Progenitor cell of endocrine pancreas (in vitro differentiated cells): ENCODE measurements around the gene ZDHHC19. TPM values are rescaled to one million over a fixed set of nuclear protein-coding genes. Genes with fewer than 3 reads are reported as not detected.

Source experiments
- DNase-seq: peaks from one replicate; pipeline ENCODE4 v3.0.0; 2021; ENCODE audit warnings: low spot score; ENCODE audit not compliant: unreplicated experiment
- H3K27ac Mint-ChIP-seq: 2 replicates; pipeline ENCODE4 v1.8.0; 2021; ENCODE audit warnings: mild to moderate bottlenecking, moderate library complexity, mixed read lengths
- H3K27me3 Mint-ChIP-seq: 2 replicates; pipeline ENCODE4 v1.8.0; 2021; ENCODE audit warnings: mixed read lengths
- H3K36me3 Mint-ChIP-seq: 2 replicates; pipeline ENCODE4 v1.8.0; 2022; ENCODE audit warnings: mixed read lengths; ENCODE audit not compliant: insufficient read depth
- H3K4me1 Mint-ChIP-seq: 2 replicates; pipeline ENCODE4 v1.8.0; 2021; ENCODE audit warnings: low read depth, mixed read lengths
- H3K4me3 Mint-ChIP-seq: 2 replicates; pipeline ENCODE4 v1.8.0; 2021; ENCODE audit warnings: low read depth, mild to moderate bottlenecking, moderate library complexity, mixed read lengths
- H3K9me3 Mint-ChIP-seq: 2 replicates; pipeline ENCODE4 v1.8.0; 2021; ENCODE audit warnings: low read depth, mixed read lengths
- total RNA-seq: library from RNA; stranded (reverse); gene quantifications from 2 replicates; pipeline ENCODE4 v1.2.1, GENCODE V29; 2021
- TF ChIP-seq, protein P1 (sequence below): fragments of 200-600 bp; sonication (generic); IDR thresholded peaks from one replicate; pipeline ENCODE4 v1.5.0; 2021; ENCODE audit warnings: antibody characterized with exemption, mild to moderate bottlenecking; ENCODE audit not compliant: unreplicated experiment

Gene ZDHHC19
- total RNA-seq, 1 donor from 2014 or later, result not detected

DNA sequence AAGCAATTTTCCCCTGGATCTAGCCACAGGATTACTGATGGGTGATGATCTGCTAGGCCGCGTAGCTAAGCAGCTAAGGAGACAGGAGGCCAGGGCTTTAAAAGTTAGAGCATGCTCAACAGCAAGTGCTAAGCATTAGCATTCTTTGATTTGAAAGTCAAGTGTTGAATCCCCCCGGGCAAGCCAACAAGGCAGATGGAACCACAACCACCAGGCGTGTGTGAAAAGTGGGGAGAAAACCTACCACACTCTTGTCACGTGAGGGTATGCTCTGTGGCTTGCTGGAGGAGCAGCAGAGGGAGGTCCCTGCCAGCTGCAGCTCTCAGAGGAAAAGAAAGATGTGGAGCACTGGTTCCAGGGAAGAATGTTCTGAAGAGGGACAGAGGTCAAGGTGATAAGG lies 26.0 kb upstream of the ZDHHC19 start:
- TF ChIP-seq, protein P1, sequence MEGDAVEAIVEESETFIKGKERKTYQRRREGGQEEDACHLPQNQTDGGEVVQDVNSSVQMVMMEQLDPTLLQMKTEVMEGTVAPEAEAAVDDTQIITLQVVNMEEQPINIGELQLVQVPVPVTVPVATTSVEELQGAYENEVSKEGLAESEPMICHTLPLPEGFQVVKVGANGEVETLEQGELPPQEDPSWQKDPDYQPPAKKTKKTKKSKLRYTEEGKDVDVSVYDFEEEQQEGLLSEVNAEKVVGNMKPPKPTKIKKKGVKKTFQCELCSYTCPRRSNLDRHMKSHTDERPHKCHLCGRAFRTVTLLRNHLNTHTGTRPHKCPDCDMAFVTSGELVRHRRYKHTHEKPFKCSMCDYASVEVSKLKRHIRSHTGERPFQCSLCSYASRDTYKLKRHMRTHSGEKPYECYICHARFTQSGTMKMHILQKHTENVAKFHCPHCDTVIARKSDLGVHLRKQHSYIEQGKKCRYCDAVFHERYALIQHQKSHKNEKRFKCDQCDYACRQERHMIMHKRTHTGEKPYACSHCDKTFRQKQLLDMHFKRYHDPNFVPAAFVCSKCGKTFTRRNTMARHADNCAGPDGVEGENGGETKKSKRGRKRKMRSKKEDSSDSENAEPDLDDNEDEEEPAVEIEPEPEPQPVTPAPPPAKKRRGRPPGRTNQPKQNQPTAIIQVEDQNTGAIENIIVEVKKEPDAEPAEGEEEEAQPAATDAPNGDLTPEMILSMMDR, result no peak
- Mint-ChIP-seq H3K36me3 (peaks cover 12% of the 10 kb centered on the region), H3K27ac (no peak overlapping the region), H3K4me1 (no peaks in the 10 kb centered on the region), H3K27me3 (no peaks in the 10 kb centered on the region), H3K4me3 (no peak overlapping the region), H3K9me3 (no peaks in the 10 kb centered on the region)
- no peak for DNase-seq

DNA sequence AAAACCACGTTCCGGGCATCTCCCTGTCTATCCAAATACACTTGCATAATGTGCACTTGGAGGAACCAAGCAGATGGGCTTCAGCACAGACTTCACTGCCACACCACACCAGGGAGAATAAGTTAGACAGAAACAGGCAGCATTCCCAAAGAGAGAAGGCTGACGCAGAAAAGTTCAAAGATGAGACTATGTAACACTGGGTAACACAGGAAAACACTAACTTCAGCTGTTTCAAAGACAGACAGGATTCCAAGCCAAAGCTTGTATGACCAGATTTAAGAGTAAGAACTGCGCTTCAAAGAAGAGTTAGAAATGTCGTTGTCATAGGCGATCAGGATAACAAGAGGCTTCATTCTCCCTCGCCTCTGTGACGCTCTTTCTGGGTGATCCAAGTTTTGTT lies 25.0 kb upstream of the ZDHHC19 start:
- Mint-ChIP-seq H3K4me1 (no peaks in the 10 kb centered on the region), H3K36me3 (peaks cover 10% of the 10 kb centered on the region), H3K27me3 (no peaks in the 10 kb centered on the region), H3K9me3 (no peaks in the 10 kb centered on the region), H3K4me3 (no peak overlapping the region), H3K27ac (no peak overlapping the region)
- DNase-seq, result no peak
- TF ChIP-seq, protein P1, result no peak

DNA sequence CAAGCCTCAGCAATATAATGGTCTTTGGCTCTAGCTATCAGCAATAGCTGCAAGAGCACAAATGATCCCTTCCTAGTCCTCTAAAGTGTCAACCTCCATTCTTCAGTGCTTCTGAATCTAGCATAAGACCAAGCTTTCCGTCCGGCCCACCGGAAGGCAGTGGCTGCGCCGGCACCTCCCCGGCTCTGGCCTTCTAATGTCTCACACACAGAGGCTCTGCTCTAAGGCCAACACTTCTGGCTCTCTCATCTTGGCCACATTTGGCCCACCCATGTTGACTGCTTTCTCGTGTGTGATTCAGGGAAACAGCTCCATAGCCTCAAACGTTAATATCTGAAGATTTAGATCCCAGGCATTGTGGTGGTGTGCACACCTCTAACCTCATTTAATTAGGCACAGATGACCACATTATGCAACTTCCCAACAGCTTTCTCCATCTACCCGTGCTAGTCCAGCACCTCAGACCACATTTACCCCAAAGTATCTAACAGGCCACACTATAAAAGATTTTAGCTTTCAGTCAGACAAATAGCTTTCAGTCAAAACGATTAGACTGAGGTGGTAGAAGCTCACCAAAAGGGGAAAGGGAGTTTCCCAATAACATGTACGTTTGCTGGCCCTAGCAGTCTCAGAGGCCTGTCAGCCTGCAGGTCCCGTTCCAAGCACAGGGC lies 24.4 kb upstream of the ZDHHC19 start:
- DNase-seq, result no peak
- no peak overlapping the region for H3K4me3 Mint-ChIP-seq
- peaks cover 7% of the 10 kb centered on the region for H3K36me3 Mint-ChIP-seq
- no peaks in the 10 kb centered on the region for H3K27me3 Mint-ChIP-seq
- H3K4me1 Mint-ChIP-seq, result no peaks in the 10 kb centered on the region
- no peak overlapping the region for H3K27ac Mint-ChIP-seq
- no peaks in the 10 kb centered on the region for H3K9me3 Mint-ChIP-seq
- TF ChIP-seq, protein P1, result no peak

DNA sequence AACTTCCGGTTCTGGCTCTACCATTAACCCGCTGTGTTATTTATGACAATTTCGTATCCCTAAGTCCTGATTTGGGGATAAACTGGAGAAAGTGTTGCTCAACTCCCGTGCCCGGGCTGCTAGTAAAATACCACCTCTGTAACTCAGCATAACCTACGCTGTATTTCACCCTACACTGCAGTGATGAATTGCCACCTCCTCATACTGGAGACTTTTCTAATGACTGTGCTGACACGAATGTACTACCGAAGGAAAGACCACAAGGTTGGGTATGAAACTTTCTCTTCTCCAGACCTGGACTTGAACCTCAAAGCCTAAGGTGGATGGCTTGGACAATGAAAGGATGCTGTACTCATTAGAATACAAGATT lies 21.7 kb upstream of the ZDHHC19 start:
- H3K27ac Mint-ChIP-seq, result no peak overlapping the region
- no peaks in the 10 kb centered on the region for H3K4me1 Mint-ChIP-seq
- TF ChIP-seq, protein P1, result no peak
- DNase-seq, result no peak
- H3K36me3 Mint-ChIP-seq, result peaks cover 1% of the 10 kb centered on the region
- no peak overlapping the region for H3K4me3 Mint-ChIP-seq
- H3K9me3 Mint-ChIP-seq, result no peaks in the 10 kb centered on the region
- no peaks in the 10 kb centered on the region for H3K27me3 Mint-ChIP-seq

DNA sequence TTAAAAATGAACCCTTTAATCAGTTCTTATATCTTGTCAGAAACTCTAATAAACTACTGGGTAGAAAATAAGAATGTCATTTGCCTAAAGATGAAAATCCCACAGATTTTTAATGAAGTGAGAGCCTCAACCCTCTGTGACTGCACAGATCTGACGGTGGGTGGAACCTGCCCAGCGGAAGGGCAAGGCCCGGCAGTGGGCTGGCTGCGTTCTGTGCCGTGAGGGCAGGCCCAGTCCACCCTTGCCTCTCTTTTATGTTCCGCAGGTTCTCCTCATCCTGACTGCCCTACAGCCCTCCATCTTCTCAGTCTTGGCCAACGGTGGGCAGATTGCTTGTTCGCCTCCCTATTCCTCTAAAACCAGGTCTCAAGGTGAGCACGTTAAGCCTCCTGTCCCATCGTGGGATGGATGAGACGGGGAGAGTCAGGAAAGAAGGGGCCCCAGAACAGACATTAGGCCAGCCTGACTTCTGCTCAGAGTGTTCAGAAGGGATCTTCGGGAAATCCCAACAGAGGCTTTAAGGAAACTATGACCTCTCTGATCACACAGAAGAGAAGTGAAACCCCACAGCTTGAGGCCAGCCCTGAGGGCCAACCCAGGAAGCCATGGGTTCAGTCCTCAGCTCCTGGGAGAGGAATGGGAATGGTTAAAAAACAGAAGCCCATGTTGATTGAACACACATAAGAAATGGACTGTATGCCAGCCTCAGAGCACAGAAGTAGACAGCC lies 21.1 kb upstream of the ZDHHC19 start:
- H3K4me1 Mint-ChIP-seq, result no peaks in the 10 kb centered on the region
- peaks cover 1% of the 10 kb centered on the region for H3K36me3 Mint-ChIP-seq
- TF ChIP-seq, protein P1, result no peak
- no peak overlapping the region for H3K27ac Mint-ChIP-seq
- no peaks in the 10 kb centered on the region for H3K9me3 Mint-ChIP-seq
- peaks cover 4% of the 10 kb centered on the region for H3K27me3 Mint-ChIP-seq
- no peak for DNase-seq
- no peak overlapping the region for H3K4me3 Mint-ChIP-seq
